GM21737 (cell line): Measurements from ENCODE around the gene TMEM200C.

Source experiments
- ATAC-seq: cut with Tn5 transposase; IDR thresholded peaks from one replicate; pipeline ENCODE4 v1.9.1; 2021; ENCODE audit warnings: mild to moderate bottlenecking, moderate library complexity; ENCODE audit not compliant: unreplicated experiment

TMEM200C gene

GRCh38 chr18:5895299-5895875, at the start of gene TMEM200C:
Gene TMEM200C (minus strand): TSS chr18:5895522. CDS start chr18:5892063, 3,459 bp downstream.
- ATAC-seq, result no peak

- ATAC-seq, result no peak
These were observed 49.1 kb upstream of the TMEM200C start for GRCh38 chr18:5944448-5944847.

GRCh38 chr18:5943514-5943913, 48.2 kb upstream of the TMEM200C start:
- ATAC-seq, result no peak

- ATAC-seq, result no peak
These were observed 47.3 kb upstream of the TMEM200C start for GRCh38 chr18:5942591-5942990.

- ATAC-seq, result no peak
These were observed 46.6 kb upstream of the TMEM200C start for GRCh38 chr18:5941890-5942289.

GRCh38 chr18:5939801-5940667, 44.7 kb upstream of the TMEM200C start:
- ATAC-seq, result no peak

GRCh38 chr18:5937795-5938194, 42.5 kb upstream of the TMEM200C start:
- ATAC-seq, result no peak

GRCh38 chr18:5937121-5937520, 41.8 kb upstream of the TMEM200C start:
- ATAC-seq, result no peak

- ATAC-seq, result no peak
These were observed 35.5 kb upstream of the TMEM200C start for GRCh38 chr18:5930789-5931188.

GRCh38 chr18:5918205-5918858, 23.0 kb upstream of the TMEM200C start:
- ATAC-seq, result no peak

GRCh38 chr18:5914951-5915350, 19.6 kb upstream of the TMEM200C start:
- no peak for ATAC-seq

- ATAC-seq, result no peak
These were observed 18.7 kb upstream of the TMEM200C start for GRCh38 chr18:5914016-5914415.

GRCh38 chr18:5912566-5912965, 17.2 kb upstream of the TMEM200C start:
- ATAC-seq, result no peak

GRCh38 chr18:5909125-5909524, 13.8 kb upstream of the TMEM200C start:
- no peak for ATAC-seq

- no peak for ATAC-seq
These were observed 8.1 kb upstream of the TMEM200C start for GRCh38 chr18:5903386-5903785.

- ATAC-seq, result no peak
These were observed 4.9 kb upstream of the TMEM200C start for GRCh38 chr18:5900262-5900661.

- ATAC-seq, result no peak
These were observed 4.5 kb upstream of the TMEM200C start for GRCh38 chr18:5899835-5900234.

- ATAC-seq, result no peak
These were observed 786 bp upstream of the TMEM200C start for GRCh38 chr18:5895876-5896740.

- no peak for ATAC-seq
These were observed 567 bp downstream of the TMEM200C start for GRCh38 chr18:5894611-5895298.

GRCh38 chr18:5893956-5894610, 1.2 kb downstream of the TMEM200C start:
- ATAC-seq, result no peak
